Small intestine (tissue), 7 donors: ENCODE data around the gene FOSL2. TPM values are rescaled to one million over a fixed set of nuclear protein-coding genes. Genes with fewer than 3 reads are reported as not detected.
A peak's percentile ranks its signal among the peaks of the same experiment; 100 is the strongest.

Experiments used
- DNase-seq, 2 donors: peaks; one replicate each; pipeline versions ENCODE4 v3.0.0 to v3.0.0-alpha.2; 2013
- FAIRE-seq: peaks from 2 replicates; lab custom pipeline; 2012; peaks lifted over from hg19 to GRCh38; lab: Jason Lieb, UNC
- H3K27ac ChIP-seq, 3 donors: one replicate each; pipeline ENCODE4 v1.5.1; 2013; ENCODE audit warnings: low read length in 2 of 3, mild to moderate bottlenecking in 2 of 3, control low read depth in 1 of 3, inconsistent platforms in 1 of 3, low read depth in 1 of 3, moderate library complexity in 1 of 3
- H3K27me3 ChIP-seq, 3 donors: one replicate each; pipeline ENCODE4 v1.6.1; 2013; ENCODE audit warnings: low read length in 3 of 3, inconsistent platforms in 1 of 3; ENCODE audit not compliant: control insufficient read depth in 3 of 3, insufficient read depth in 3 of 3
- H3K36me3 ChIP-seq, 3 donors: one replicate each; pipeline ENCODE4 v1.6.1; 2013; ENCODE audit warnings: low read length in 3 of 3, inconsistent platforms in 1 of 3, low read depth in 1 of 3, mild to moderate bottlenecking in 1 of 3, moderate library complexity in 1 of 3; ENCODE audit not compliant: control insufficient read depth in 3 of 3, insufficient read depth in 2 of 3
- H3K4me1 ChIP-seq, 3 donors: one replicate each; pipeline ENCODE4 v1.6.1; 2013; ENCODE audit warnings: low read length in 2 of 3, inconsistent platforms in 1 of 3, low read depth in 1 of 3, mild to moderate bottlenecking in 1 of 3, moderate library complexity in 1 of 3; ENCODE audit not compliant: control insufficient read depth in 3 of 3, insufficient read depth in 2 of 3
- H3K4me3 ChIP-seq, 3 donors: one replicate each; pipeline ENCODE4 v1.5.1; 2013; ENCODE audit warnings: low read length in 3 of 3, control low read depth in 1 of 3, inconsistent platforms in 1 of 3, low read depth in 1 of 3, mild to moderate bottlenecking in 1 of 3, moderate library complexity in 1 of 3
- H3K9me3 ChIP-seq, 2 donors: one replicate each; pipeline ENCODE4 v1.6.1; 2013; ENCODE audit warnings: low read depth in 1 of 2, low read length in 1 of 2; ENCODE audit not compliant: control insufficient read depth in 2 of 2, insufficient read depth in 1 of 2
- WGBS, 3 donors: extraction: QIAGEN DNeasy Blood & Tissue Kit; methylation state at CpG; one replicate each; pipeline ENCODE4 v1.1.7; 2013; 5-methylcytosine and 5-hydroxymethylcytosine counted together
- polyA plus RNA-seq, 4 donors: library from polyadenylated mRNA; stranded (reverse) in 3 of 4; unstranded in 1 of 4; fragments of 200-250 nt in 3 of 4; fragments of 120-200 nt in 1 of 4; gene quantifications; one replicate each; pipeline versions ENCODE4 v1.2.1 to v1.2.3, GENCODE V29; 2013
- donor health status: healthy with polysubstance abuse.
- donor health status: control.
- donor health status: control.
- donor health status: Bipolar disorder and iron deficiency.
- donor health status: healthy.

The FOSL2 gene
- polyA plus RNA-seq, 4 donors = 29.2 to 82.6 (median 40.7) TPM

- FAIRE-seq (no peak), DNase-seq (no peak)
- Histone ChIP-seq H3K36me3 (no peaks in the 10 kb centered on the region), H3K4me1 (no peaks in the 10 kb centered on the region), H3K4me3 (no peak overlapping the region), H3K9me3 (no peaks in the 10 kb centered on the region), H3K27me3 (no peaks in the 10 kb centered on the region), H3K27ac (no peak overlapping the region)
- WGBS, 3 donors = 91 to 95% (median 94%) methylated on average over 10 of the region's 10 CpGs
Observed at GRCh38 chr2:28457237-28457636, 64.6 kb downstream of the FOSL2 start.

- Histone ChIP-seq H3K4me1 (no peaks in the 10 kb centered on the region), H3K9me3 (peaks cover 0 to 8% of the 10 kb centered on the region in 2 donors), H3K27me3 (no peaks in the 10 kb centered on the region), H3K27ac (no peak overlapping the region), H3K4me3 (no peak overlapping the region), H3K36me3 (no peaks in the 10 kb centered on the region)
- FAIRE-seq = no peak
- WGBS, 3 donors = 34 to 55% (median 38%) methylated on average over 2 of the region's 2 CpGs
- DNase-seq = no peak
Observed at GRCh38 chr2:28461056-28461455, 68.4 kb downstream of the FOSL2 start.

GRCh38 chr2:28462122-28462521 lies 69.5 kb downstream of the FOSL2 start:
- H3K36me3 ChIP-seq = no peaks in the 10 kb centered on the region
- DNase-seq (no peak), FAIRE-seq (no peak)
- peaks cover 0 to 8% of the 10 kb centered on the region in 2 donors for H3K9me3 ChIP-seq
- no peak overlapping the region for H3K4me3 ChIP-seq
- no peak overlapping the region for H3K27ac ChIP-seq
- no peaks in the 10 kb centered on the region for H3K4me1 ChIP-seq
- H3K27me3 ChIP-seq = no peaks in the 10 kb centered on the region

DNA sequence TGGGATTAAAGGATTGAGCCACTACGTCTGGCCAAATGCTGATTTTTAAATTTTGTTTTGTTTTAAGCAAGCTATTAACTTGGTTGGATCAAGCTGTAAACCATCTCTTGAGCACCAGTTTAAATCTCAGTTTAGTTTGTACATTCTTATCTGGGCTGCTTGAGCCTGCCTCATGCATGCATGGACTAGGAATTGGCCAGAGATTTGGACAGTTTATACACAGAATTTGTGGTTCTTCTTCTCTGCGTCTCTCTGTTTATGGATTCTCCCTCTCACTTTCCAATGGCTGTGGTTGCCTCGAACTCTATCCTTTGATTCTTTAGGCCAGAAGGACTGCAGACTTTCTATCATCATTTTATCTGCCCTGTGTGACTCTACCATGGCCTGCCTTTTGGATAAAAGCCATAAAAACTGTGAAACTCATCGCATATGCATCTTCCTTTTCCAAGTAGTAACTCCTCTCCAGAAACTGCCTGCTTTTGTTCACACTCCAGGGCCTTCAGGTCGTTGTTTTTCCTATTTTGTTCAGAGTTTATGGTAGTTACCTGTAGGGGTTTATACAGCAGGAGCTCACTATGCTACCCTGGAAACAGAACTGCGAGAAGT lies 70.7 kb downstream of the FOSL2 start:
- Histone ChIP-seq H3K9me3 (peaks cover 0 to 8% of the 10 kb centered on the region in 2 donors), H3K4me1 (no peaks in the 10 kb centered on the region), H3K27ac (no peak overlapping the region), H3K4me3 (no peak overlapping the region), H3K27me3 (no peaks in the 10 kb centered on the region), H3K36me3 (no peaks in the 10 kb centered on the region)
- DNase-seq (no peak), FAIRE-seq (no peak)
- 66 to 78% (median 75%) methylated on average over 6 of the region's 6 CpGs for WGBS, 3 donors

- 68 to 85% (median 76%) methylated on average over 4 of the region's 4 CpGs for WGBS, 3 donors
- no peak overlapping the region for H3K27ac ChIP-seq
- FAIRE-seq (no peak), DNase-seq (no peak)
- no peaks in the 10 kb centered on the region for H3K27me3 ChIP-seq
- H3K4me3 ChIP-seq = no peak overlapping the region
- H3K4me1 ChIP-seq = no peaks in the 10 kb centered on the region
- peaks cover 0 to 8% of the 10 kb centered on the region in 2 donors for H3K9me3 ChIP-seq
- H3K36me3 ChIP-seq = no peaks in the 10 kb centered on the region
Observed at GRCh38 chr2:28463893-28464292, 71.2 kb downstream of the FOSL2 start.

GRCh38 chr2:28465148-28465885 lies 72.7 kb downstream of the FOSL2 start:
- no peak overlapping the region for H3K4me3 ChIP-seq
- H3K36me3 ChIP-seq = no peaks in the 10 kb centered on the region
- FAIRE-seq (no peak), DNase-seq (peak in 1 of 2 donors; percentile 44)
- no peaks in the 10 kb centered on the region for H3K27me3 ChIP-seq
- peaks cover 2 to 4% (median 4%) of the 10 kb centered on the region in 3 donors for H3K4me1 ChIP-seq
- H3K9me3 ChIP-seq = peaks cover 0 to 8% of the 10 kb centered on the region in 2 donors
- 56 to 68% (median 62%) methylated on average over 8 of the region's 8 CpGs for WGBS, 3 donors
- no peak overlapping the region for H3K27ac ChIP-seq

Other genes with a start within 250 kb of the FOSL2 start
- 100 to 1,000 TPM in 1 of 4 donors, 1 to 10 TPM in 1, under 1 TPM in 2; 0.45 to 125 (median 1.1) TPM for gene PLB1, start 103.2 kb downstream of the FOSL2 start, polyA plus RNA-seq